ENCODE measurements around the gene UBE2N.

- TF ChIP-seq ZNF521 (tag by site-specific recombination; IDR thresholded peaks at IDR 0.05) (no peak), ZNF510 (tag by site-specific recombination; IDR thresholded peaks at IDR 0.05; ENCODE audit: insufficient replicate concordance) (no peak), CTCF (tag by site-specific recombination; IDR thresholded peaks at IDR 0.05) (no peak), ZNF140 (tag by site-specific recombination; IDR thresholded peaks at IDR 0.05) (no peak), ZBTB1 (tag by site-specific recombination; IDR thresholded peaks at IDR 0.05) (no peak), ZNF513 (tag by site-specific recombination; IDR thresholded peaks at IDR 0.05) (no peak), RBAK (tag by site-specific recombination; IDR thresholded peaks at IDR 0.05) (no peak), ZNF571 (tag by site-specific recombination; IDR thresholded peaks at IDR 0.05) (no peak), ATF2 (tag by site-specific recombination; IDR thresholded peaks at IDR 0.05; ENCODE audit: low read depth) (no peak), ZFP37 (tag by site-specific recombination; IDR thresholded peaks at IDR 0.05) (no peak), ZNF639 (tag by site-specific recombination; IDR thresholded peaks at IDR 0.05) (no peak), ZNF10 (tag by site-specific recombination; IDR thresholded peaks at IDR 0.05) (no peak)
Observed at GRCh38 chr12:93387780-93388179, 54.0 kb downstream of the UBE2N start.

All from HEK293 (cell line).